A549 (cell line): ENCODE measurements around the gene BBS9. TPM values are rescaled to one million over a fixed set of nuclear protein-coding genes. Genes with fewer than 3 reads are reported as not detected.

Experiments
- BHLHE40 ChIP-seq: IDR thresholded peaks from 2 replicates; pipeline ENCODE4 v1.6.1; 2012; ENCODE audit warnings: low read depth, low read length, inconsistent platforms
- CEBPB ChIP-seq, 2 experiments: fragments of >200 bp in 1 of 2; sonication (Bioruptor Twin) in 1 of 2; formaldehyde crosslinking in 1 of 2; IDR thresholded peaks; 2 replicates each; pipeline ENCODE4 v1.6.1; 2012 to 2016
- CHD2 ChIP-seq: fragments of 150-350 bp; IDR thresholded peaks from 2 replicates; pipeline ENCODE4 v1.6.1; 2014; ENCODE audit warnings: low read length; ENCODE audit not compliant: partially characterized antibody
- EHF ChIP-seq: fragments of 250-450 bp; sonication (Bioruptor Pico); IDR thresholded peaks from 2 replicates; pipeline ENCODE4 v1.5.0; 2020; ENCODE audit warnings: mild to moderate bottlenecking
- FOSL2 ChIP-seq, 2 experiments: fragments of 450-650 bp in 1 of 2; fragments of >200 bp in 1 of 2; sonication (Bioruptor Twin) in 1 of 2; formaldehyde crosslinking; IDR thresholded peaks; 2 replicates each; pipeline versions ENCODE4 v1.5.0 to v1.6.1; 2016 to 2020; ENCODE audit warnings: mild to moderate bottlenecking in 1 of 2, moderate library complexity in 1 of 2
- HDAC2 ChIP-seq: fragments of 200-600 bp; sonication (generic); IDR thresholded peaks from 2 replicates; pipeline ENCODE4 v1.6.1; 2016
- HOXA7 ChIP-seq: fragments of 250-450 bp; sonication (Bioruptor Pico); IDR thresholded peaks from 2 replicates; pipeline ENCODE4 v1.5.0; 2020; ENCODE audit warnings: mild to moderate bottlenecking, moderate library complexity
- NFE2L2 ChIP-seq: fragments of 150-350 bp; conservative IDR thresholded peaks from 2 replicates; pipeline ENCODE4 v1.6.1; 2014; ENCODE audit warnings: low read length
- NPAS2 ChIP-seq: fragments of 250-450 bp; sonication (Bioruptor Pico); IDR thresholded peaks from 2 replicates; pipeline ENCODE4 v1.8.0; 2022; ENCODE audit warnings: mild to moderate bottlenecking, moderate library complexity, borderline replicate concordance
- PHF8 ChIP-seq: fragments of 200-600 bp; sonication (generic); IDR thresholded peaks from 2 replicates; pipeline ENCODE4 v1.6.1; 2016; ENCODE audit warnings: low read depth, mild to moderate bottlenecking, antibody characterized with exemption, moderate library complexity, borderline replicate concordance
- POLR2AphosphoS2 ChIP-seq: conservative IDR thresholded peaks from 2 replicates; pipeline ENCODE4 v1.6.1; 2012; ENCODE audit warnings: low read length, improper control_type of control experiment, inconsistent platforms
- RAD21 ChIP-seq, 2 experiments: fragments of >200 bp in 1 of 2; sonication (Bioruptor Twin) in 1 of 2; formaldehyde crosslinking in 1 of 2; IDR thresholded peaks in 1 of 2; conservative IDR thresholded peaks in 1 of 2; 2 replicates in 1 of 2; 3 replicates in 1 of 2; pipeline ENCODE4 v1.6.1; 2012 to 2018; ENCODE audit warnings: inconsistent platforms in 1 of 2
- RARB ChIP-seq: fragments of 250-450 bp; sonication (Bioruptor Pico); IDR thresholded peaks from 2 replicates; pipeline ENCODE4 v1.8.0; 2021; ENCODE audit warnings: mild to moderate bottlenecking, moderate library complexity
- RFX5 ChIP-seq: fragments of 450-650 bp; IDR thresholded peaks from 2 replicates; pipeline ENCODE4 v1.7.1; 2014; ENCODE audit warnings: antibody characterized with exemption, mild to moderate bottlenecking, moderate library complexity
- TP53 ChIP-seq: fragments of 250-450 bp; sonication (Bioruptor Pico); IDR thresholded peaks from 2 replicates; pipeline ENCODE4 v1.5.0; 2021; ENCODE audit warnings: mild to moderate bottlenecking, moderate library complexity
- ZC3H11A ChIP-seq: fragments of 450-650 bp; IDR thresholded peaks from 2 replicates; pipeline ENCODE4 v1.6.1; 2014; ENCODE audit warnings: antibody characterized with exemption, mild to moderate bottlenecking
- polyA plus RNA-seq, 4 experiments: library from polyadenylated mRNA; depleted of rRNA in 3 of 4; stranded (reverse); fragments of >200 nt; fragmentation: RNase III in 1 of 4; extraction: RNeasy Plus Mini Kit Qiagen cat#74134 plus additional on column Dnase treatment in 1 of 4; gene quantifications; 2 replicates in 3 of 4; 3 replicates in 1 of 4; pipeline ENCODE4 v1.2.3, GENCODE V29; 2011 to 2017
- TF ChIP-seq, protein P1 (sequence below): fragments of >200 bp; sonication (Bioruptor Twin); formaldehyde crosslinking; IDR thresholded peaks from 3 replicates; pipeline ENCODE4 v1.6.1; 2016
- TF ChIP-seq, protein P2 (sequence below): IDR thresholded peaks from 2 replicates; pipeline ENCODE4 v1.6.1; 2012; ENCODE audit warnings: low read depth, borderline replicate concordance
- TF ChIP-seq, protein P3 (sequence below): IDR thresholded peaks from 2 replicates; pipeline ENCODE4 v1.6.1; 2012
- TF ChIP-seq, protein P4 (sequence below): fragments of 250-450 bp; sonication (Bioruptor Pico); IDR thresholded peaks from 2 replicates; pipeline ENCODE4 v1.5.0; 2021; ENCODE audit warnings: mild to moderate bottlenecking, moderate library complexity, borderline replicate concordance
- TF ChIP-seq, protein P5 (sequence below): IDR thresholded peaks from 2 replicates; pipeline ENCODE4 v1.6.1; 2012
- TF ChIP-seq, protein P6 (sequence below): fragments of 150-350 bp; IDR thresholded peaks from 2 replicates; pipeline ENCODE4 v1.6.1; 2014; ENCODE audit warnings: low read depth, mild to moderate bottlenecking, low read length

Gene BBS9
- polyA plus RNA-seq, 2 of the 4 experiments (the other 2 are of a cell fraction), result 8.3 to 9.1 TPM

DNA sequence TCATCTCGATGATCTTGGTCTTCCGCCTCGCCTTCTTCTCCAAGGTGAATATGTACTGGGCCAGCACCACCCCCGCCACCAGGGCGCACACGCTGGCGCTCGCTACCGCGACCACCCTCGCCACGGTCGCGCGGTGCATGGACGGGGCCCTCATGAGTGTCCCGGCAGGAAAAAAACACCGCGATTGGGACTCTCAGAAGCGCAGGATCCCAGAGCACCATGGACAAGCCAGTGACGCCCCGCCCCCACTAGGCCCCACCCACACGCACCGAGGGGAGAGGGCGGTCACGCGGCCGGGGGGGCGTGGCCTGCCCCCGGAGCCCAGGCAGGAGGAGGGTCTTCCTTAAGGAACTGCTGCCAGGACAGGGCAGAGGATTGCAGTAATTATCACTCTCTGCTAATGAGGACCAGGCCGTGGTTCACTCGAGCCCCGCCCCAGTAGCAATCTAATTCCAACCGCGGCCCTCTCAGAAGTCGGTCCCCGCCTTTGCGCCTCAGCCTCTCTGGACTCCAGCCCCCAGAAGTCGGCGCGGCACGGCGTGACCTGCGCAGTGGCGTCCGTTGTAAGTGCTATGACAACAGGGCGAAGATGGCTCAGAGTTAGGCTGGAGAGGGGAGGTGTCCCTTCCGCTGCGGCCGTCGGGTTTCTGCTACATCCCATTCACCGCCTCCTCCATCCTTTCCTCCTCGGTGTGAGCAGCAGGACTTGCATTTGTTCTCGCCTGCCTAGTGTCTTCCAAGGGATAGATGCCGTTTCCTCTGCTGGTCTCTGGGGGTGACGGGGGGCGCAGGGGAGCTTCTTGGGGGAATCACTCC, at the start of gene BBS9 (continued):
- no peak for TF ChIP-seq NFE2L2
- no peak for TF ChIP-seq HOXA7 (CRISPR knock-in tag)
- TF ChIP-seq, protein P1, sequence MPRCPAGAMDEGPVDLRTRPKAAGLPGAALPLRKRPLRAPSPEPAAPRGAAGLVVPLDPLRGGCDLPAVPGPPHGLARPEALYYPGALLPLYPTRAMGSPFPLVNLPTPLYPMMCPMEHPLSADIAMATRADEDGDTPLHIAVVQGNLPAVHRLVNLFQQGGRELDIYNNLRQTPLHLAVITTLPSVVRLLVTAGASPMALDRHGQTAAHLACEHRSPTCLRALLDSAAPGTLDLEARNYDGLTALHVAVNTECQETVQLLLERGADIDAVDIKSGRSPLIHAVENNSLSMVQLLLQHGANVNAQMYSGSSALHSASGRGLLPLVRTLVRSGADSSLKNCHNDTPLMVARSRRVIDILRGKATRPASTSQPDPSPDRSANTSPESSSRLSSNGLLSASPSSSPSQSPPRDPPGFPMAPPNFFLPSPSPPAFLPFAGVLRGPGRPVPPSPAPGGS, result peak; percentile 76; the same call in 1 of the 3 replicates
- no peak for TF ChIP-seq FOSL2 (IDR thresholded peaks at IDR 0.05)
- no peak for TF ChIP-seq FOSL2 (CRISPR knock-in tag; IDR thresholded peaks at IDR 0.05)
- TF ChIP-seq, protein P2, sequence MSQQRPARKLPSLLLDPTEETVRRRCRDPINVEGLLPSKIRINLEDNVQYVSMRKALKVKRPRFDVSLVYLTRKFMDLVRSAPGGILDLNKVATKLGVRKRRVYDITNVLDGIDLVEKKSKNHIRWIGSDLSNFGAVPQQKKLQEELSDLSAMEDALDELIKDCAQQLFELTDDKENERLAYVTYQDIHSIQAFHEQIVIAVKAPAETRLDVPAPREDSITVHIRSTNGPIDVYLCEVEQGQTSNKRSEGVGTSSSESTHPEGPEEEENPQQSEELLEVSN, result peak; percentile 15; the same call in 1 of the 2 replicates
- no peak for TF ChIP-seq BHLHE40
- TF ChIP-seq HDAC2, result no peak
- TF ChIP-seq RAD21 (conservative IDR thresholded peaks at IDR 0.05 in 1 of 2, IDR thresholded peaks at IDR 0.05 in 1 of 2), result no peak
- TF ChIP-seq RARB, result no peak
- TF ChIP-seq EHF (CRISPR knock-in tag), result no peak
- no peak for TF ChIP-seq CHD2
- no peak for TF ChIP-seq ZC3H11A
- TF ChIP-seq, protein P3, sequence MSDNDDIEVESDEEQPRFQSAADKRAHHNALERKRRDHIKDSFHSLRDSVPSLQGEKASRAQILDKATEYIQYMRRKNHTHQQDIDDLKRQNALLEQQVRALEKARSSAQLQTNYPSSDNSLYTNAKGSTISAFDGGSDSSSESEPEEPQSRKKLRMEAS, result peak; percentile 55; the same call in 1 of the 2 replicates
- no peak for TF ChIP-seq NPAS2 (CRISPR knock-in tag)
- no peak for TF ChIP-seq TP53 (CRISPR knock-in tag)
- TF ChIP-seq, protein P4, sequence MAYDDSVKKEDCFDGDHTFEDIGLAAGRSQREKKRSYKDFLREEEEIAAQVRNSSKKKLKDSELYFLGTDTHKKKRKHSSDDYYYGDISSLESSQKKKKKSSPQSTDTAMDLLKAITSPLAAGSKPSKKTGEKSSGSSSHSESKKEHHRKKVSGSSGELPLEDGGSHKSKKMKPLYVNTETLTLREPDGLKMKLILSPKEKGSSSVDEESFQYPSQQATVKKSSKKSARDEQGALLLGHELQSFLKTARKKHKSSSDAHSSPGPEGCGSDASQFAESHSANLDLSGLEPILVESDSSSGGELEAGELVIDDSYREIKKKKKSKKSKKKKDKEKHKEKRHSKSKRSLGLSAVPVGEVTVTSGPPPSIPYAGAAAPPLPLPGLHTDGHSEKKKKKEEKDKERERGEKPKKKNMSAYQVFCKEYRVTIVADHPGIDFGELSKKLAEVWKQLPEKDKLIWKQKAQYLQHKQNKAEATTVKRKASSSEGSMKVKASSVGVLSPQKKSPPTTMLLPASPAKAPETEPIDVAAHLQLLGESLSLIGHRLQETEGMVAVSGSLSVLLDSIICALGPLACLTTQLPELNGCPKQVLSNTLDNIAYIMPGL, result no peak
- TF ChIP-seq RFX5, result no peak
- TF ChIP-seq, protein P5, sequence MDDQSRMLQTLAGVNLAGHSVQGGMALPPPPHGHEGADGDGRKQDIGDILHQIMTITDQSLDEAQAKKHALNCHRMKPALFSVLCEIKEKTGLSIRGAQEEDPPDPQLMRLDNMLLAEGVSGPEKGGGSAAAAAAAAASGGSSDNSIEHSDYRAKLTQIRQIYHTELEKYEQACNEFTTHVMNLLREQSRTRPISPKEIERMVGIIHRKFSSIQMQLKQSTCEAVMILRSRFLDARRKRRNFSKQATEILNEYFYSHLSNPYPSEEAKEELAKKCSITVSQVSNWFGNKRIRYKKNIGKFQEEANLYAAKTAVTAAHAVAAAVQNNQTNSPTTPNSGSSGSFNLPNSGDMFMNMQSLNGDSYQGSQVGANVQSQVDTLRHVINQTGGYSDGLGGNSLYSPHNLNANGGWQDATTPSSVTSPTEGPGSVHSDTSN, result no peak
- TF ChIP-seq CEBPB (IDR thresholded peaks at IDR 0.05), result no peak
- TF ChIP-seq, protein P6, sequence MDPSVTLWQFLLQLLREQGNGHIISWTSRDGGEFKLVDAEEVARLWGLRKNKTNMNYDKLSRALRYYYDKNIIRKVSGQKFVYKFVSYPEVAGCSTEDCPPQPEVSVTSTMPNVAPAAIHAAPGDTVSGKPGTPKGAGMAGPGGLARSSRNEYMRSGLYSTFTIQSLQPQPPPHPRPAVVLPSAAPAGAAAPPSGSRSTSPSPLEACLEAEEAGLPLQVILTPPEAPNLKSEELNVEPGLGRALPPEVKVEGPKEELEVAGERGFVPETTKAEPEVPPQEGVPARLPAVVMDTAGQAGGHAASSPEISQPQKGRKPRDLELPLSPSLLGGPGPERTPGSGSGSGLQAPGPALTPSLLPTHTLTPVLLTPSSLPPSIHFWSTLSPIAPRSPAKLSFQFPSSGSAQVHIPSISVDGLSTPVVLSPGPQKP, result no peak
- no peak for TF ChIP-seq POLR2AphosphoS2
- peak; percentile 73 for TF ChIP-seq PHF8
